Esophagus squamous epithelium (tissue), 5 donors: ENCODE data around the gene GMPPB. TPM values are rescaled to one million over a fixed set of nuclear protein-coding genes. Genes with fewer than 3 reads are reported as not detected.
"Not testable (repeated sequence)": the region's sequence is repeated elsewhere in the genome, so short reads cannot be mapped to it uniquely, and the experiment has no call there.

Source experiments
- DNase-seq: peaks from one replicate; lab custom pipeline; 2025; lab: John Stamatoyannopoulos, UW
- H3K27ac ChIP-seq, 4 donors: fragments of 200-600 bp; sonication (generic); one replicate each; pipeline ENCODE4 v1.5.1; 2016 to 2019; ENCODE audit warnings: mild to moderate bottlenecking in 1 of 4
- H3K27me3 ChIP-seq, 4 donors: fragments of 200-600 bp; sonication (generic); 1 replicate in 3 of 4; 2 replicates in 1 of 4; pipeline versions ENCODE4 v1.5.1 to v1.6.0; 2017 to 2021; ENCODE audit warnings: antibody characterized with exemption in 1 of 4
- H3K36me3 ChIP-seq, 3 donors: fragments of 200-600 bp; sonication (generic); one replicate each; pipeline ENCODE4 v1.5.1; 2016 to 2019
- H3K4me1 ChIP-seq, 3 donors: fragments of 200-600 bp; sonication (generic); one replicate each; pipeline ENCODE4 v1.5.1; 2017 to 2019
- H3K4me3 ChIP-seq, 4 donors: fragments of 200-600 bp; sonication (generic); 1 replicate in 3 of 4; 2 replicates in 1 of 4; pipeline ENCODE4 v1.5.1; 2016 to 2019; ENCODE audit warnings: mild to moderate bottlenecking in 2 of 4, moderate library complexity in 1 of 4
- H3K9me3 ChIP-seq, 3 donors: fragments of 200-600 bp; sonication (generic); one replicate each; pipeline ENCODE4 v1.5.1; 2016 to 2019
- CTCF ChIP-seq, 6 experiments: fragments of 450-650 bp in 4 of 6; fragments of 200-600 bp in 2 of 6; sonication (generic) in 2 of 6; IDR thresholded peaks; one replicate each; pipeline ENCODE4 v1.5.1; 2016 to 2019; ENCODE audit warnings: antibody characterized with exemption in 6 of 6, mild to moderate bottlenecking in 4 of 6, moderate library complexity in 4 of 6
- POLR2A ChIP-seq, 4 donors: fragments of 450-650 bp; IDR thresholded peaks; one replicate each; pipeline ENCODE4 v1.6.1; 2017; ENCODE audit warnings: antibody characterized with exemption in 4 of 4, mild to moderate bottlenecking in 4 of 4, moderate library complexity in 3 of 4
- WGBS, 2 donors: methylation state at CpG; one replicate each; pipeline ENCODE4 v1.1.5; 2018; 5-methylcytosine and 5-hydroxymethylcytosine counted together
- intact Hi-C: fragments of 100-400 bp; cut with DNase I; formaldehyde crosslinking; loops from one replicate; pipeline ENCODE4 v1.15.0; 2022
- total RNA-seq, 4 donors: library from RNA; depleted of rRNA; stranded (reverse); fragments of >200 nt; gene quantifications; one replicate each; pipeline ENCODE4 v1.1.0, GENCODE V29; 2016
- donor health status: DM: yes; HTN: yes; CAD: no.

Gene GMPPB
- total RNA-seq, 4 donors from 2014 or later: 17.7 to 49.7 (median 33.8) TPM

GRCh38 chr3:49699281-49699979 is 24.3 kb downstream of the GMPPB start:
- H3K27me3 ChIP-seq: no peaks in the 10 kb centered on the region
- TF ChIP-seq CTCF (IDR thresholded peaks at IDR 0.05): no peak
- TF ChIP-seq POLR2A (IDR thresholded peaks at IDR 0.05): no peak
- WGBS, 2 donors: 76 to 85% methylated on average over 5 to 8 of the region's 16 CpGs
- DNase-seq: no peak
- no peak overlapping the region for H3K4me3 ChIP-seq
- intact Hi-C loops: no loop called here
- H3K9me3 ChIP-seq: no peaks in the 10 kb centered on the region
- H3K36me3 ChIP-seq: peaks cover 3 to 80% (median 4%) of the 10 kb centered on the region in 3 donors
- peaks cover 0 to 5% (median 0%) of the 10 kb centered on the region in 3 donors for H3K4me1 ChIP-seq
- H3K27ac ChIP-seq: no peak overlapping the region

- H3K4me3 ChIP-seq, DNase-seq, intact Hi-C loops, H3K27me3 ChIP-seq, H3K9me3 ChIP-seq, H3K27ac ChIP-seq: not testable (repeated sequence)
- peaks cover 11 to 17% (median 12%) of the 10 kb centered on the region in 3 donors for H3K4me1 ChIP-seq
- peaks cover 0 to 43% (median 3%) of the 10 kb centered on the region in 3 donors for H3K36me3 ChIP-seq
- no CpG with 5 or more reads among the region's 4 CpGs for WGBS, 2 donors
These were observed 28.3 kb downstream of the GMPPB start for GRCh38 chr3:49695350-49696015.

- H3K9me3 ChIP-seq, intact Hi-C loops, H3K27ac ChIP-seq, H3K4me3 ChIP-seq, H3K27me3 ChIP-seq, DNase-seq: not testable (repeated sequence)
- peaks cover 16 to 26% (median 16%) of the 10 kb centered on the region in 3 donors for H3K4me1 ChIP-seq
- H3K36me3 ChIP-seq: peaks cover 0 to 34% (median 0%) of the 10 kb centered on the region in 3 donors
- 67 to 75% methylated on average over 3 of the region's 6 CpGs for WGBS, 2 donors
These were observed 29.2 kb downstream of the GMPPB start for GRCh38 chr3:49694409-49695070.

GRCh38 chr3:49691481-49691880 is 32.3 kb downstream of the GMPPB start:
- H3K9me3 ChIP-seq, DNase-seq, H3K27ac ChIP-seq, H3K4me3 ChIP-seq, H3K36me3 ChIP-seq, intact Hi-C loops: not testable (repeated sequence)
- 74 to 83% methylated on average over 3 of the region's 3 CpGs for whole genome bisulfite sequencing, 2 donors
- Histone ChIP-seq H3K27me3 (peaks cover 0 to 14% (median 0%) of the 10 kb centered on the region in 4 donors), H3K4me1 (peaks cover 27 to 45% (median 29%) of the 10 kb centered on the region in 3 donors)

GRCh38 chr3:49690856-49691255 is 32.9 kb downstream of the GMPPB start:
- H3K27ac ChIP-seq, H3K36me3 ChIP-seq, DNase-seq, H3K9me3 ChIP-seq, H3K4me3 ChIP-seq, intact Hi-C loops: not testable (repeated sequence)
- H3K4me1 ChIP-seq: peaks cover 27 to 51% (median 29%) of the 10 kb centered on the region in 3 donors
- 80 to 90% methylated on average over 1 to 2 of the region's 3 CpGs for WGBS, 2 donors
- peaks cover 0 to 17% (median 0%) of the 10 kb centered on the region in 4 donors for H3K27me3 ChIP-seq

- WGBS, 2 donors: 14 to 15% methylated on average over 9 to 11 of the region's 16 CpGs
- DNase-seq, intact Hi-C loops, H3K9me3 ChIP-seq, H3K36me3 ChIP-seq: not testable (repeated sequence)
- peaks cover 0 to 17% (median 0%) of the 10 kb centered on the region in 4 donors for H3K27me3 ChIP-seq
- H3K4me1 ChIP-seq: peaks cover 27 to 55% (median 29%) of the 10 kb centered on the region in 3 donors
- H3K27ac ChIP-seq: peak overlapping the region; percentile 85 to 89 (median 88)
- peak overlapping the region; percentile 93 to 100 (median 96) for H3K4me3 ChIP-seq
These were observed 33.7 kb downstream of the GMPPB start for GRCh38 chr3:49689908-49690624.
